ENCODE results near the gene SPEN.
A peak's percentile ranks its signal among the peaks of the same experiment; 100 is the strongest.

SPEN gene

GRCh38 chr1:15900662-15901279, 53.3 kb downstream of the SPEN start (continued):
- TF ChIP-seq ZNF354C (tag by site-specific recombination; IDR thresholded peaks at IDR 0.05; ENCODE audit: borderline replicate concordance, low read depth) (no peak), ZNF248 (tag by site-specific recombination; IDR thresholded peaks at IDR 0.05) (no peak), ZNF133 (tag by site-specific recombination; IDR thresholded peaks at IDR 0.05) (no peak), PRDM6 (tag by site-specific recombination; IDR thresholded peaks at IDR 0.05) (peak; percentile 48), ZNF600 (tag by site-specific recombination; IDR thresholded peaks at IDR 0.05) (no peak), ZNF266 (tag by site-specific recombination; IDR thresholded peaks at IDR 0.05; ENCODE audit: low read depth) (no peak), ZNF585B (tag by site-specific recombination; IDR thresholded peaks at IDR 0.05) (no peak)

- H3K27ac ChIP-seq (ENCODE audit: extremely low read depth, low read depth, low read length) = no peak overlapping the region
- CTCF ChIA-PET = no interaction called here
- POLR2A ChIA-PET = interaction anchor here (1.0 kb wide), 1 partner anchor 54 kb away, joined by 3 read pairs; no protein-coding TSS in a partner anchor
Observed at GRCh38 chr1:15902882-15903281, 55.4 kb downstream of the SPEN start.

GRCh38 chr1:15908597-15908996, 61.1 kb downstream of the SPEN start:
- Histone ChIP-seq H3K9me3 (ENCODE audit: control insufficient read depth, insufficient read depth, low read depth, low read length) (no peaks in the 10 kb centered on the region), H3K27ac (ENCODE audit: extremely low read depth, low read depth, low read length) (no peak overlapping the region), H3K4me1 (ENCODE audit: control insufficient read depth, insufficient read depth, low read length) (no peaks in the 10 kb centered on the region; the same call in 1 of the 2 replicates), H3K4me3 (ENCODE audit: low read depth, low read length) (no peak overlapping the region), H3K36me3 (ENCODE audit: control insufficient read depth in 2 of 2, insufficient read depth in 1 of 2, low read length in 2 of 2) (peaks cover 59 to 61% of the 10 kb centered on the region in 2 experiments)
- CTCF ChIA-PET = no interaction called here
- POLR2A ChIA-PET = no interaction called here
- TF ChIP-seq ZNF350 (tag by site-specific recombination; IDR thresholded peaks at IDR 0.05) = no peak
- 0 out of 2 replicates have a peak, but pooled peaks have one; percentile 1 for TF ChIP-seq ZNF18 (tag by site-specific recombination; IDR thresholded peaks at IDR 0.05)

More at GRCh38 chr1:15902882-15903281, 55.4 kb downstream of the SPEN start:
- TF ChIP-seq ZNF366 (tag by site-specific recombination; conservative IDR thresholded peaks at IDR 0.05) (0 out of 2 replicates have a peak, but pooled peaks have one; percentile 12), ZNF404 (tag by site-specific recombination; IDR thresholded peaks at IDR 0.05) (no peak), ZNF629 (tag by site-specific recombination; IDR thresholded peaks at IDR 0.05) (0 out of 2 replicates have a peak, but pooled peaks have one; percentile 21)
- no peak overlapping the region for H3K4me3 ChIP-seq (ENCODE audit: low read depth, low read length)
- peaks cover 16 to 25% of the 10 kb centered on the region in 2 experiments for H3K36me3 ChIP-seq (ENCODE audit: control insufficient read depth in 2 of 2, insufficient read depth in 1 of 2, low read length in 2 of 2)
- peaks cover 16% of the 10 kb centered on the region for H3K4me1 ChIP-seq (ENCODE audit: control insufficient read depth, insufficient read depth, low read length)
- H3K9me3 ChIP-seq (ENCODE audit: control insufficient read depth, insufficient read depth, low read depth, low read length) = no peaks in the 10 kb centered on the region

GRCh38 chr1:15911141-15911540, 63.6 kb downstream of the SPEN start:
- H3K4me3 ChIP-seq (ENCODE audit: low read depth, low read length) = no peak overlapping the region
- POLR2A ChIA-PET = interaction anchor here (1.2 kb wide), 1 partner anchor 62 kb away, joined by 5 read pairs; no protein-coding TSS in a partner anchor
- no peaks in the 10 kb centered on the region for H3K9me3 ChIP-seq (ENCODE audit: control insufficient read depth, insufficient read depth, low read depth, low read length)
- H3K27ac ChIP-seq (ENCODE audit: extremely low read depth, low read depth, low read length) = no peak overlapping the region
- H3K36me3 ChIP-seq (ENCODE audit: control insufficient read depth in 2 of 2, insufficient read depth in 1 of 2, low read length in 2 of 2) = peaks cover 70 to 80% of the 10 kb centered on the region in 2 experiments
- H3K4me1 ChIP-seq (ENCODE audit: control insufficient read depth, insufficient read depth, low read length) = no peaks in the 10 kb centered on the region
- CTCF ChIA-PET = interaction anchor here (1.6 to 1.7 kb wide), 2 partner anchors 13 to 96 kb away, joined by 3 to 4 read pairs; no protein-coding TSS in a partner anchor
- TF ChIP-seq ZNF423 (tag by site-specific recombination; IDR thresholded peaks at IDR 0.05) = no peak
- TF ChIP-seq SCRT1 (tag by site-specific recombination; IDR thresholded peaks at IDR 0.05; ENCODE audit: borderline replicate concordance) = no peak
- no peak for TF ChIP-seq OSR2 (tag by site-specific recombination; IDR thresholded peaks at IDR 0.05)
- no peak for TF ChIP-seq ZNF585B (tag by site-specific recombination; IDR thresholded peaks at IDR 0.05)
- TF ChIP-seq SALL2 (tag by site-specific recombination; IDR thresholded peaks at IDR 0.05; ENCODE audit: borderline replicate concordance) = no peak
- TF ChIP-seq ZNF776 (tag by site-specific recombination; IDR thresholded peaks at IDR 0.05; ENCODE audit: borderline replicate concordance) = no peak
- no peak for TF ChIP-seq ZNF843 (tag by site-specific recombination; IDR thresholded peaks at IDR 0.05)
- no peak for TF ChIP-seq ZFHX2 (tag by site-specific recombination; conservative IDR thresholded peaks at IDR 0.05)
- TF ChIP-seq ZNF121 (tag by site-specific recombination; IDR thresholded peaks at IDR 0.05) = no peak
- TF ChIP-seq KLF10 (tag by site-specific recombination; IDR thresholded peaks at IDR 0.05) = no peak
- TF ChIP-seq ZNF133 (tag by site-specific recombination; IDR thresholded peaks at IDR 0.05) = no peak
- no peak for TF ChIP-seq ZNF350 (tag by site-specific recombination; IDR thresholded peaks at IDR 0.05)
- no peak for TF ChIP-seq ZNF664 (tag by site-specific recombination; IDR thresholded peaks at IDR 0.05)
- TF ChIP-seq ZBTB21 (tag by site-specific recombination; IDR thresholded peaks at IDR 0.05) = no peak
- no peak for TF ChIP-seq ZNF211 (tag by site-specific recombination; IDR thresholded peaks at IDR 0.05; ENCODE audit: low read depth)
- TF ChIP-seq MYNN (tag by site-specific recombination; IDR thresholded peaks at IDR 0.05; ENCODE audit: borderline replicate concordance) = no peak
- no peak for TF ChIP-seq ZNF513 (tag by site-specific recombination; IDR thresholded peaks at IDR 0.05)
